G401 (cell line): ENCODE data around the gene CD177. TPM values are rescaled to one million over a fixed set of nuclear protein-coding genes. Genes with fewer than 3 reads are reported as not detected.

Experiments
- total RNA-seq: library from RNA; depleted of rRNA; stranded (reverse); fragments of >200 nt; shearing (Covaris generic); gene quantifications from 2 replicates; pipeline ENCODE4 v1.2.3, GENCODE V29; 2014; rRNA removed

The CD177 gene
- total RNA-seq, 1 experiment from 2014 or later, result 498 TPM

Other genes with a start within 250 kb of the CD177 start
- 64.3 and 73.3 TPM in 2 replicates for gene PSG5, start 167.2 kb upstream of the CD177 start, total RNA-seq
- 142 and 168 TPM in 2 replicates for gene PSG4, start 148.0 kb upstream of the CD177 start, total RNA-seq
- gene PSG9, start 84.2 kb upstream of the CD177 start, total RNA-seq, result 85.9 and 103 TPM in 2 replicates
- 1.7 TPM in 1 of 2 replicates, not detected in the other for gene TEX101, start 61.2 kb downstream of the CD177 start, total RNA-seq
- gene LYPD3, start 111.9 kb downstream of the CD177 start, total RNA-seq, result not detected in 2 replicates
- 51.2 and 77.2 TPM in 2 replicates for gene PHLDB3, start 151.1 kb downstream of the CD177 start, total RNA-seq
- gene ETHE1, start 173.5 kb downstream of the CD177 start, total RNA-seq, result 227 and 243 TPM in 2 replicates
- not detected in 2 replicates for gene ZNF575, start 179.5 kb downstream of the CD177 start, total RNA-seq
- 64.5 and 77.2 TPM in 2 replicates for gene XRCC1, start 221.8 kb downstream of the CD177 start, total RNA-seq
- gene PINLYP, start 222.1 kb downstream of the CD177 start, total RNA-seq, result 1.5 and 2.7 TPM in 2 replicates
- gene IRGQ, start 242.4 kb downstream of the CD177 start, total RNA-seq, result 43.1 and 63.5 TPM in 2 replicates
- gene ZNF576, start 242.9 kb downstream of the CD177 start, total RNA-seq, result 6.9 and 15.4 TPM in 2 replicates